Measurements from ENCODE around the gene SEBOX.

The SEBOX gene

GRCh38 chr17:28317099-28317965 lies 47.7 kb downstream of the SEBOX start:
- no peak for DNase-seq

GRCh38 chr17:28315846-28316705 lies 48.9 kb downstream of the SEBOX start:
- no peak for DNase-seq

- DNase-seq = no peak
These were observed 51.2 kb downstream of the SEBOX start for GRCh38 chr17:28313841-28314240.
